ENCODE measurements around the gene APPL2.
"Not testable (repeated sequence)": the region's sequence is repeated elsewhere in the genome, so short reads cannot be mapped to it uniquely, and the experiment has no call there.

The APPL2 gene

DNA sequence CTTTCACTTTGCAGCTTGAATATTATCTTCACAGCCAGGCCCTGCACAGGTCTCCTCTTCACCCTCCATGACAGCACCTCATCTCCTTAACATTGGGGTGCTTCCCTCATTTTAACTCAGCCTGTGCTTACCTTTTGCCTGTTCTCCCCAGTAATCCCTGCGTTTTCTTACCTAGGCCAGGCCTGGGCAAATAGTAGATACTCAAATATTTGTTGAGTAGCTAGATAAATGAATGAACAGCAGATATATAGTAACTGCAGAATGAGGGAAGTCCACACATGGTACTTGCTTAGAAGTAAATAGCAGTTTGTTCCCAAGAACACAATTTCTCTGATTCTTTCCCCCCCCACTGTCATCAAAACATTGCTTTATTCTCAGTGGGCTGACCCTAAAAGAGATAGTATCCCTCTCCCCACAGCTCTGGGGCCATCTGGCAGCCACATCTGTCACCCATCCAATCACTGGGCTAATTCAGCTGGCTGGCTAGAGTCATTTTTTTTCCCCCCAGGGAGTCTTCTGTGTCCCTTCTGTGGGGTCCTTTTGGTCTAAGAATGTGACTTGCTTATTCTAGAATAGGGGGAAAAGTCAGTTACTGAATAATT lies 43.2 kb downstream of the APPL2 start:
- no peak for DNase-seq (ENCODE audit: low read depth in 2 of 2)

DNA sequence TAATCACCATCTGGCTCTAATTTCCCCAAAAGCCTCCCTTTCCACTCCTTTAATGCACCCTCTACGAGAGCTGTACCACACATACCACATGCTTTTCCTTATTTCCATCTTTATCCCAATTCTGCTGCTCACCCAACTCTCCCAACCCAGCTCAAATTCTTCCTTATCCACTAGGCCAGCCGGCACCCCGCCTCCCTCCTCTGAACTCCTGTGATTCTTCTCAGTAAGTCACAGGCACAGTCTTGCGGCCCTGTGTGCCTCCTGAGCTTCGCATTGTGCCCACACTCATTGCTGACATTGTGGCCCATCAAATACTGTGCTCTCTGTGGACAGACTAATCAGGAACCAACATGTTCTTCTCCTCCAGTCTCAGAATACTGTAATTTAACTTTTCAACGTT lies 45.4 kb downstream of the APPL2 start:
- no peak for DNase-seq (ENCODE audit: low read depth in 2 of 2)

DNA sequence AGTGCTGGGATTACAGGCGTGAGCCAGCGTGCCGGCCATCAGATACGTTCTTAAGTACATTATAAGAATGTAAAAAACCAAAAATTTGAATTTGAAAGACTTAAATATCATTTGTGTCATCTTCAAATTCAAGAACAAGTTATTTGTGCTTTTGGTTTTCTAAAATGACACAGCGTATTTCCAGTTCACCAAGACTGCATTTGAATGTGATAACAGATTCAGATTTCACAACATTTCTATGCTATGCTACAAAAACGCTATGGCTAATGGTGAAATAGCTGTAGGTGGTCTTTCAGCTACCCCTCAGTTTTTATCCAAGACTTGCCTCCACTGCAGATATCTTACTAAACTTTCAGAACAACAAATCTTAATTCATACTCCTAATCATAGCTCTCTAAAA lies 46.7 kb downstream of the APPL2 start:
- no peak for DNase-seq (ENCODE audit: low read depth in 2 of 2)

DNA sequence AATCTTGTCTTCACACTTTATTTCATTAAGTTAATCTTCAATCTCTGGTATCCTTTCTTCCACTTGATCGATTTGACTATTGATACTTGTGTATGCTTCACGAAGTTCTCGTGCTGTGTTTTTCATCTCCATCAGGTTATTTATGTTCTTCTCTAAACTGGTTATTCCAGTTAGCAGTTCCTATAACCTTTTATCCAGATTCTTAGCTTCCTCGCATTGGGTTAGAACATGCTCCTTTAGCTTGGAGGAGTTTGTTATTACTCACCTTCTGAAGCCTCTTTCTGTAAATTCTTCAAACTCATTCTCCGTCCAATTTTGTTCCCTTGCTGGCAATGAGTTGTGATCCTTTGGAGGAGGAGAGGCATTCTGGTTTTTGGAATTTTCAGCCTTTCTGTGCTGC lies 52.0 kb downstream of the APPL2 start:
- DNase-seq (ENCODE audit: low read depth in 2 of 2): not testable (repeated sequence)

DNA sequence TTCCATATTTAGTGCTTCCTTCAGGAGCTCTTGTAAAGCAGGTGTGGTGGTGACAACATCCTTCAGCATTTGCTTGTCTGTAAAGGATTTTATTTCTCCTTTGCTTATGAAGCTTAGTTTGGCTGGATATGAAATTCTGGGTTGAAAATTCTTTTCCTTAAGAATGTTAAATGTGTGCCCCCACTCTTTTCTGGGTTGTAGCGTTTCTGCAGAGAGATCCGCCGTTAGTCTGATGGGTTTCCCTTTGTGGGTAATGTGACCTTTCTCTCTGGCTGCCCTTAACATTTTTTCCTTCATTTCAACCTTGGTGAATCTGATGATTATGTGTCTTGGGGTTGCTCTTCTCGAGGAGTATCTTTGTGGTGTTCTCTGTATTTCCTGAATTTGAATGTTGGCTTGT lies 52.6 kb downstream of the APPL2 start:
- not testable (repeated sequence) for DNase-seq (ENCODE audit: low read depth in 2 of 2)

DNA sequence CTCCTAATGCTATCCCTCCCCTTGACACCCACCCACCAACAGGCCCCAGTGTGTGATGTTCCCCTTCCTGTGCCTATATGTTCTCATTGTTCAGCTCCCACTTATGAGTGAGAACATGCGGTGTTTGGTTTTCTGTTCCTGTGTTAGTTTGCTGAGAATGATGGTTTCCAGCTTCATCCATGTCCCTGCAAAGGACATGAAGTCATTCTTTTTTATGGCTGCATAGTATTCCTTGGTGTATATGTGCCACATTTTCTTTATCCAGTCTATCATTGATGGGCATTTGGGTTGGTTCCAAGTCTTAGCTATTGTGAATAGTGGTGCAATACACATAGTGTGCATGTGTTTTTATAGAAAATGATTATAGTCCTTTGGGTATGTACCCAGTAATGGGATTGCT lies 56.9 kb downstream of the APPL2 start:
- DNase-seq (ENCODE audit: low read depth in 2 of 2): not testable (repeated sequence)

DNA sequence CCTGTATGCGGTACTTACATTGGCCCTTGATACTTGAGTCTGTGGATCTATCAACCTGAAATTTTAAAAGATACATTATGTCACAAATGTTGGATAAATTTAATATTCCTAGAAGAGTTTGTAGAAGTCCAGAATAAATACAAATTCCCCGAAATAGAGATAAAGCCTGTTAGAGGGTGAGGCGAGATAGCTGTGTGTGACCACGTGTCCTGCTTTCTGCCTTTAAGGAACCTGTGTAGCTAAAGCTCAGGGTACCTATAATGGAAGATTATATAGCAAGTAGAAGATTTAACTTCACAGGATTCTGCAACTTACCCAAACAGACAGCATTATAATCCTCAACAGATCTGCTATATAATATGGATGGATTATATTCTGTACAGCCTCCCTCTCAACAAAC lies 58.8 kb downstream of the APPL2 start:
- DNase-seq (ENCODE audit: low read depth in 2 of 2): no peak

DNA sequence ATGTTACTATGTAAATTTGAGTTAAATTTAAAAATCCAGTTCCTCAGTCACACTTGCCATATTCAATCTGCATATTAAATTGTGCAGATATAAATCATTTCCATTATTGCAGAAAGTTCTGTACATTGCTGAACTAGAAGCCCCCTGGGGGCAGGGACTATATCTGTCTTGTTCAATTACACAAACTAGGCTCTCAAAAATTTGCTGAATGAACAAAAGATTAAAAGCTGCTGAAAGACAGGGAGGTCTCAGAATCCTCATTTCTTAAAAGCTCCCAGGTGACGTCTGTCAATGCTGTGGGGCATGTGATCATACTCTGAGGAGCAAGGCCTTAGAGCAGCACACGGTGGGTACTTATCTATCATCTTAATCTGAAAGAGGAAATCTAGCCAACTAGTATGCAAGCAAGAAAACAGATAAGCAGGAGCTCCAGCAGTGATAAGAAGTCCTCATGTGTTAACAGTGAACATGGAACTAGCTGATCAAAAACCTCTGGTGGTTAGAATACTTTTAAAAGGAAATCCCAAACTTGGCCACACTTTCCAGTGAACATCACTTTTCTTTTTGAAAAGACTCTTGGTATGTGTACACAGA lies 60.5 kb downstream of the APPL2 start:
- DNase-seq (ENCODE audit: low read depth in 2 of 2): no peak

DNA sequence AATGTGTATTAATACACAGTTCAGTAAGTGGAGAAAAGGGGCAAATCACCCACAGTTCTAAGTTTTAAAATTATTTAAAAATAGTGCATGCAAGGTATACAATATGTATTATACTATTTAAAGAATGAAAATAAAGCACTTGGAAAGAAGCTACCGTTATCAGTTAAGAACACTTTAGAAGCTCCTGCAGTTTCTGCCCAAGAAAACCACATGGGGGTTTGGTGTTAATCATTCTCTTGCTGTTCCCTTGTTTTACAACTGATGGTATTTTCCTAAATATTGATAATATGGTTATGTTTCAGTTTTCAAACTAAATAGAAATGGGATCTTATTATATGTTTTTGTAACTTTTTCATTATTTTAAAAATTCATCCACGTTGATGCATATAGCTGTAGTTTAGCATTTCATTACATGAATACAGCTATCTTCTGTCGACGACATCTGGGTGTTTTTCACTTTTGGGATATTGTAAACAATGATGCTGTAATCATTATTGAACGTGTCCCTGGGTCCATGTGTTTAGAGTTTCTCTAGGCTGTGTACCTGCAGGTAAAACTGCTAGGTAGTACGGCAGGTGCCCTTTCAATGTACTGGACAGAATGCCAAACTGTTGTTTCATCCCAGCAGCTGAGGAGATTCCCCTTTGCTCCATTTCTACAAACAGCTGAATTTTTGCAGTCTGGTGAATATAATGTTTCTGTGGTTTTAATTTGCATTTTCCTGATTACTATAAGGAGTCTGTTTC lies 64.1 kb downstream of the APPL2 start:
- no peak for DNase-seq (ENCODE audit: low read depth in 2 of 2)

DNA sequence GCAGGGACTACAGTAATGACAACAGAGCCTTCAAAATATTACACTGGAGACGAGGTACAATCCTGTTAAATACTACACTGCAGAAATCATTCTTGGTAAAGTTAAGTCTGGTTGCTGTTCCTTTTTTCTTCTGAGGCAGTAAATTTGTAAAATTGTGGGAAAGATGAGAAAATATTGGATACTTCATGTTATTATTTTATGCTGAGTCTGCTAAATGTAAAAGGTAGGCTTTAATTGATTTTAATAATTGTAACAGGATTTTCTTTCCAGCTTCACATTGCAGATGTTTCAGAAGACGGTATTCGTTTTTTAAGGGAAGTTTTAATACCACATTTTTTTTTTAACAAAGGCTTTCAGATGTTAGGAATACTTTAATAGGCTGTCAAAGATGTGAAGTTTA lies 65.8 kb downstream of the APPL2 start:
- no peak for DNase-seq (ENCODE audit: low read depth in 2 of 2)

DNA sequence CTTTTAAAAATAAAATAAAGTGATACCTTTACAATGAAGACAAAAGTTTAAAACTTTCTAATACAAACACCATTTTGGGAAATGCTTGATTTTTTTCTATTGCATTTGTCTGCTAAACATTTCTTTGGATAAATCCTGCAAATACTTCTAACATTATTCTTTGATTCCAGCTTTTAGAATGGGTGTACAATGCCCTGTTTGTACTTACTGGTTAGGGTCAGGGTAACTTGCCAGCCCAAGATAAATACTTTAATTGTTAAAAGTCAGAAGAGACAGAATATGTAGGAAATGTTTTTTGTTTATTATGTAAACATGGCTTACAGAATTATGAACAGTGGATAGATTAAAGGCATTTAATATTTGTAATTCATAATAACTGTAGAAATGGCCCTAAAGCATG lies 68.0 kb downstream of the APPL2 start:
- DNase-seq (ENCODE audit: low read depth in 2 of 2): no peak

DNA sequence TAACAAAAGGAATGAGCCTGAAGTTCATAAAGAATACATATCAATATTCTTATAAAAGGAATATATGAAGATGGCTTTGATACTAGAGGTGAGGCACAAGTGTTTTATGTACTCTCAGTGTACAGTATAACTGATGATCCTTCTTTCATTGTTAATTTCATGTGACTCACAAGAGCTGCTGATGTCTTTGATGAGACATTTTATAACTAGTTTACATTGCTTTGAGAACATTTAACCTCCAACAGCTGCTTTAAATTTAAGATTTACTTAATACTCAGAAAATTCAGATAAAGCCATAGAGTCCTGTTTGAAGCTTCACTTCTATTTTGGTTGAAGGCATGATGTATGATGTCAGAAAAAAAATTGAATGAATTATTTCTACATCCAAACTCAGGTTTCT lies 68.6 kb downstream of the APPL2 start:
- peak; percentile 18 to 22 for DNase-seq (ENCODE audit: low read depth in 2 of 2)

DNA sequence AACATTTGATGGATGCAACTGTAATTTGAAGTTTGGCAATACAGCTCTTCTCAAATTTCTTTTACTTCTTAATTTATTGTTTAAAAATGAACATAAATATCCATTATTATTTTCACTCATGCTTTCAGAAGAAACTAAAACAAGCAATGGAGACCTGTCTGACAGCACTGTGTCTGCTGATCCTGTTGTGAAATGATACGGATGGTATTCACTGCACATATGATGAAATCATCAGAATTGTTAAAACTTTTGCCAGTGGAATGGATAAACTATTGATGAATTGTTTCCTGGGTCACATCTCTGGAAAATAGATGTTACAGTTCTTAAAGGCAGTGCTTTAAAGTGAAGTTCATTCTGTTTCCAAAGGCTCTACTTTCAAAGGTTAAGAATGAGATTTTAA lies 69.2 kb downstream of the APPL2 start:
- no peak for DNase-seq (ENCODE audit: low read depth in 2 of 2)

DNA sequence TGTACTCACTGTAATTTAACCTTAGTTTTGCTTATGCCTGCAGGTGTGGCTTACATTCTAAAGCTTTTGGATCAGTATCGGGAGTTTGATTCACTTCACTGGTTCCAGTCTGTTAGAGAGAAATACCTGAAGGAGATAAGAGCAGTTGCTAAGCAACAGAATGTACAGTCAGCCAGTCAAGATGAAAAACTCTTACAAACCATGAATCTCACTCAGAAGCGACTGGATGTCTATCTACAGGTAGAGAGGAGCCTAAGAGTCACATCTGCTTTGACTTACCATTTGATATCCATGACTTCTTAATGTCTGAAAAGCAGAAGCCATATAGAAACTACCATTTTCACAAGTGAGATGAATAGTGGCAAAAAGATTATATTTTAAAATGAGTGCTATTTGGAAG lies 71.9 kb downstream of the APPL2 start:
- no peak for DNase-seq (ENCODE audit: low read depth in 2 of 2)

DNA sequence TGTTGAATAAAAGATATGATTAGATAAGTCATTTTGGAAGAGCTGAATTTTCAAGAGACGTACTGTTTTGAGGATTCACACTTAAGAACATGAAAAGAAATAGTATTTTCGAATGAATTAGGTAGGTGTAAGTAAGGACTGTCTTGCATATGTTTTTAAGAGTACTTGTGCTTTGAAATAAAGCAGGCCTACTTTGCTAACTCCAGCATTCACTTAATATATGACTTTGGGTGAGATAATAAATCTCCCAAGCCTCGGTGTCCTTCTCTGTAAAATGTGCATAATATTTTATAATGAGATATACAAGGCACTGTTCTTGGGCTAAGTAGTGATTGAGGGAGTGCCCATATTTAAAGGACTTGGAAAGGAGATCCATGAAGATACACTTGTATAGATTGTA lies 73.8 kb downstream of the APPL2 start:
- no peak for DNase-seq (ENCODE audit: low read depth in 2 of 2)

DNA sequence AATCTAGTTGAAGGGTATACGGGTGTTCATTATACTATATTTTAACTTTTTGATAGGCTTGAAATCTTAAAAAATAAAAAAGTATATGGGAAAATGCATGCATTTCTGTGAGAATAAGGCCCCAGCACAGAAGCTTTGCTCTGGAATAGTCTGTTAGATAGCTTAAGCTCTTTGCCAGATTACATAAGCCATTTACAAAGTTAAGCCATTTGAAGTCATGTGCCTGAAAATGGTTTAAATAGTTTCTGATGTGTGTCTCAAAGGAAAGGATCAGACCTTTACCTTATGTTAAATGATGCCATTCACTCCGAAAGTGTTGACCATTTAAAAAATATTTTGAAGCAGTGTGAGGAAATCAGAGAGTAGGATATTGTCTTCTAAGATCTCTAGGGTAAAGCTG lies 77.1 kb downstream of the APPL2 start:
- no peak for DNase-seq (ENCODE audit: low read depth in 2 of 2)

DNA sequence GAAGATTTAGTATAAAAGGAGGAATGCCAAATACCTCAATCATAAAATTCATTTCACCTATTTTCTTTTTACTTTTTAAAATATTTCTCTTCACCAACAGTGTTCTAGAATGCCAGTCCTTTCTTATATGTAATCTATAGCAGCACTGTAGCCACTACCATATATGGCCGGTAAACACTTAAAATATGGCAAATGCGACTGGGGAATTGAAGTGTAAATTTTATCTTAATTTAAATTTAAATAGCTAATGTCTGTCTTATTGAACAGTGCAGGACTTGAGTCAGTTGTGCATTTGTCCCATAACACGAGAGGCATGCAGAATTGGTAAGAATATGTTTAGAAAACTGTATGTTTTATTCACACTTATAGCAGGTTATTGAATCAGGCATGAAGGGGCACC lies 78.4 kb downstream of the APPL2 start:
- DNase-seq (ENCODE audit: low read depth in 2 of 2): no peak

DNA sequence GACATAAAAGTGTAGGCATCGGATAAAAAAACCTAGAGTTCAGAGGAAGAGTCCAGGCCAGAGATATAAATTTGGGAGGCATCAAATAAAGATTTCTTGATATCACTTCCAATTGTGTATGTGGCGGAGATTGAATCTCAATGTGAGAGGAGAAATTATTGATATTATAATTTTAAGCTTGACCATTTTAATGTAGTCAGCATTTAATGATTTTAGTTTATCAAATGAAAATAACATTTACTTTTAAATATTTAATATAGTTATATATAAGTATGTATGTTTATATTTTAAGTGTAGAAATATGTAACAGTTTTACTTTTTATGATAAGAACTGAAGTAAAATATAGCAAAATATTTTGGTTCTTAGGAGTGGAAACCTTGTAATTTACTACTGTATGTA lies 79.7 kb downstream of the APPL2 start:
- DNase-seq (ENCODE audit: low read depth in 2 of 2): no peak

DNA sequence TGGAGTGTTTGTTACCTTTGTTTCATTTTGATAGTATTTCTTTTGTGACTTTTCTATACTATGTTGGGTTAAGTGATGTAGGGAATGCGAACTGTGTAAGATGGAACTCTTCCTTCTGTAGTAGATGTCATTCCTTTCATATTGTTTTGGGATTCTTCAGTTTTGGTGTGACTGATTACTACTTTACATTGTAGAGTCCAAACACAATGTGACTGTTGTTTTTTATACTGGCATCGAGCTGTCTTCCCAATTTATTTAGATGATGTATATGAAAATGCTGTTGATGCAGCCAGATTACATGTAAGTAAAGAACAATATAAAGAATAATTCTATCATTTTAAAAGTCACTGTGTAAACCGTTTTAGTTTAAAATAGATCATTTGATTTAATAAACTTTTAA lies 93.7 kb downstream of the APPL2 start:
- no peak for DNase-seq (ENCODE audit: low read depth in 2 of 2)

DNA sequence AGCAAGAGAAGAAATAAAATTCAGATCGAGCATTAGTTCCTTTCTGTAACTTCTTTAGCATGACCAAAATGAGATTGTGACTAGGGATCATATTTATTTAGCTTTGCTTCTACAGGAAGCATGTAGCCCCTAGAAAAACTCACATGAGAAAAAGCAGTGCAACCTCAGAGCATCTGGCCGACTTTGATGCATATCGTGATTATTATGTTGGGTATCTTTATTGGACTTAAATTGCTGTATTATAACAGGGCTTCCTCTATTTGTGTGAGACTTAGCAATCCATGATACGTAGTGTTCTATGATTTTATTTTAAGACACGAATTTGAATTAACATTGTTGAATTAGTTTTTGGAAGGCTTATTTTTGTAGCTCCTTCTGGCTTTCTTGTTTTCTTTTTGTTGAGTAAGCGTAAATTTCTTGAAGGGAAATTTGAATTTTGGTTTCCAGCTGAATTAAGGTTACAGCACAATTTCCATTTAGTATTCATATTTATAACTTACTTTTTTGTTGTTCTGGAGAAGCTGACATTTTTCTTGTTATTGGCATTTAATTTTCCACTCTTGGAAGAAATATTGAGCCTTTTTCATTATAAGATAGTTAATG lies 94.6 kb downstream of the APPL2 start:
- no peak for DNase-seq (ENCODE audit: low read depth in 2 of 2)

DNA sequence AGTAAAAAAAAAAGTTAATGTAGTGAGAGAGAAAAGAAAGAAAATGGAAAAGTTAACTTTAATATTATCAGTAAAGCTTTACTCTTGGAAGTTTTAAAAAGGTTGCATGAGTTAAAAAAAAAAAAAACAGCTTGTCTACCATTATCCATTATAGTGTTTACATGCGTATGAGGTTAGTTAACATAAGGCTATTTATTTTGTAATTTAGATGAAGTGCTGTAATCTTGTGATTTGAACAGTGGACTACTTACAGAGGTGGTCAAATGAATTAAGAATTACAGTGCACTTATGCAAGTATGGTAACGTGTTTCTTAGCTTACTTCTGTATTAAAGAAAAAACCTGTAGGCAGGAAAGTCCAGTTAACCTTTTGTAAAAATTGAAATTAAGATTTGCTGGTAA lies 97.7 kb downstream of the APPL2 start:
- no peak for DNase-seq (ENCODE audit: low read depth in 2 of 2)
